Effector memory CD8-positive, alpha-beta T cell (primary cell): ENCODE results near the gene ZNF511.

Experiments used
- ATAC-seq: fragments of 150-1000 bp; cut with Tn5 transposase; replicated peaks from 2 replicates; pipeline ENCODE4 v1.10.0; 2021; ENCODE audit warnings: mild to moderate bottlenecking, moderate library complexity
- DNase-seq, 3 experiments: peaks; one replicate each; pipeline ENCODE4 v3.0.0; 2021
- H3K27ac Mint-ChIP-seq, 2 donors: one replicate each; pipeline ENCODE4 v1.8.0; 2022; ENCODE audit warnings: mild to moderate bottlenecking in 2 of 2, mixed read lengths in 2 of 2, moderate library complexity in 2 of 2
- H3K27me3 Mint-ChIP-seq, 2 donors: one replicate each; pipeline ENCODE4 v1.8.0; 2022; ENCODE audit warnings: mixed read lengths in 2 of 2
- H3K36me3 Mint-ChIP-seq: one replicate; pipeline ENCODE4 v1.8.0; 2022; ENCODE audit warnings: mild to moderate bottlenecking, moderate library complexity, mixed read lengths; ENCODE audit not compliant: insufficient read depth
- H3K4me1 Mint-ChIP-seq, 2 donors: one replicate each; pipeline ENCODE4 v1.8.0; 2022; ENCODE audit warnings: low read depth in 2 of 2, mixed read lengths in 2 of 2
- H3K4me3 Mint-ChIP-seq, 2 donors: one replicate each; pipeline ENCODE4 v1.8.0; 2022; ENCODE audit warnings: mild to moderate bottlenecking in 2 of 2, mixed read lengths in 2 of 2, moderate library complexity in 2 of 2
- H3K9me3 Mint-ChIP-seq, 2 donors: one replicate each; pipeline ENCODE4 v1.8.0; 2022; ENCODE audit warnings: mixed read lengths in 2 of 2

Gene ZNF511

DNA sequence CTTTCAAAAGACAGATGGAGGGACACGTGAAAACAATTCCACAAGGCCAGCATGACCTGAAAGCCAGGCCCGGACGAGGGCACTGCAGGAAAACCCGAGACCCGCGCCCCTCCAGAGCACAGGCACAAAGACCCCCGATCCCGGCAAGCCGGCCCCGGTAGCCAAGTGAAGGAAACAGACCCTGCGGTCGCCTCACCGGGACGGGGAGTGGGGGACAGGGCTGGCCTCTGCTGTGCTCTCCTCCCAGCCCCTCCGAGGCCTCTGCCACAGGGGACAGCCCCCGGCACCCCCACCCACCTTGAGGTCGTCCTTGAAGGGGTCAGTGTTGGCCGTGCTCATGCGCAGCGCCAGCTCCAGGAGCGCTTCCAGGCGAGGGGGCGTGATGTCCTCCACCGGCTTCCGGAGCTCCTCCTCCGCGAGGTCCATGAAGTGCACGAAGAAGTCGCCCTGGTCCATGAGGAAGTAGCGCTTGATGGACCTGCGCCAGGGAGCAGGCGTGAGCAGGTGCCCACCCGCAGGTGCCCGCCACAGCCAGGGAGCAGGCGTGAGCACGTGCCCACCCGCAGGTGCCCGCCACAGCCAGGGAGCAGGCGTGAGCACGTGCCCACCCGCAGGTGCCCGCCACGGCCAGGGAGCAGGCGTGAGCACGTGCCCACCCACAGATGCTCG lies 20.7 kb upstream of the ZNF511 start:
- ATAC-seq (no peak), DNase-seq (no peak)
- Mint-ChIP-seq H3K27me3 (no peaks in the 10 kb centered on the region), H3K4me1 (peaks cover 0 to 3% of the 10 kb centered on the region in 2 donors), H3K27ac (peak overlapping the region in 1 of 2 donors; percentile 1), H3K9me3 (no peaks in the 10 kb centered on the region), H3K36me3 (peaks cover 68% of the 10 kb centered on the region), H3K4me3 (no peak overlapping the region)

DNA sequence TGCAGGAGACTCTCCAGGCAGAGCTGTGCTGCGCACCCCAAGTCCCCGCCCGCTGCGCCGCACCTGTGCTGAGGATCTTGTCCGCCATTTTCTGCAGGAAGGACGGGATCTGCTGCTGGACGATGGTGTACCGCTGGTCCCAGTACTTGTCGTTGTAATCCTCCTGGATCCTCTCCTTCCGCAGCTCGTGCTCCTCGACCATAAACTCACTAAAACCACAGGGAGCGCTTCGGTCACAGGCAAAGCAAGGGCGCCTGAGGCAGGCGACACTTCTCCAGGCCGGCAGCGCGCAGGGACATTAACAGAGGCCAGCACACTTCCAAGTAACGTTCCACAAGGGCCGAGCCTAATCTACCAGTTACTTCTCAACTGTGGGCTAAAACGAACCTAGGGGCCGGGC lies 19.0 kb upstream of the ZNF511 start:
- peaks cover 59% of the 10 kb centered on the region for H3K36me3 Mint-ChIP-seq
- DNase-seq (no peak), ATAC-seq (no peak)
- peaks cover 0 to 3% of the 10 kb centered on the region in 2 donors for H3K4me1 Mint-ChIP-seq
- H3K27me3 Mint-ChIP-seq: no peaks in the 10 kb centered on the region
- no peak overlapping the region for H3K27ac Mint-ChIP-seq
- H3K9me3 Mint-ChIP-seq: no peaks in the 10 kb centered on the region
- H3K4me3 Mint-ChIP-seq: no peak overlapping the region

DNA sequence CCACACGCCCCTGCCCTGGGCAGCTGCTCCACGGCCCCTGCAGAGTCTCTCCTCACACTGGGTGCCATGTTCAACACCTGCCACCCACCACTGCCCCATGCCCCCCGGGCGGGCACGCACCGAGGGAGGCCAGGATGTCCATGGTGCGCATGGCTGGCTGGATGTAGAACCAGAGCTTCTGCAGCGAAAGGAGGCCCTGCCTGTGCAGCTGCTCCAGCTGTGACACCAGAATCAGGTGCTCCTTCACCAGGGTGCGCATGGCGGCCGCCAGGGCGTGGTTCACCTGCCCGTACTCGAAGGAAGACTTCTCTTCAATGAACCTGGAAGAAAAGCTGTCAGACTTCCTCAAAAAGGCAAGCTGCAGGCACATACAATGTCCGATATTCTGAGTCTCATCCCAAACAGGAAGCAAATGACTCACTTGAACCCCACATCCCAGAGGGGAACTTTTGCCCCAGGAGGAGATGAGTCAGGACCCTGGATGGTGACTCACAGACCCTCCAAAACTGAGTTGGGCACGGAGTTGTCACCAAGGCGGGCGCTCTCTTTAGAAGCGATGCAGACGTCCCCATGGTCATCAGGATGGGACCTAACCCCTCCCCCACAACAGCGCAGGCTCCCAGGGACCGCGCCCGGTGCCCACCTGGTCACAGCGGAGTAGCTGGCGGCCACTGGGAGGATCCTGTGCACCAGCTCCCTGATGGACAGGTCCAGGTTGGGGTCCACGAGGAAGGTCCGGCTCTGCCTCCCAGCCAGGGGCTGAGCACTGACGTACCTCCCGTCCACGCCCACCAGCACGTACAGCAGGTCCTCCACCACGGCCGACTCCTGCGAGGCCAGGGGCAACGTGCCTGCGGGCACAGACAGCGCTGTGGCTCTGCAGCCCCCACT lies 15.6 kb upstream of the ZNF511 start:
- peaks cover 64% of the 10 kb centered on the region for H3K36me3 Mint-ChIP-seq
- ATAC-seq (peak; percentile 14), DNase-seq (no peak)

DNA sequence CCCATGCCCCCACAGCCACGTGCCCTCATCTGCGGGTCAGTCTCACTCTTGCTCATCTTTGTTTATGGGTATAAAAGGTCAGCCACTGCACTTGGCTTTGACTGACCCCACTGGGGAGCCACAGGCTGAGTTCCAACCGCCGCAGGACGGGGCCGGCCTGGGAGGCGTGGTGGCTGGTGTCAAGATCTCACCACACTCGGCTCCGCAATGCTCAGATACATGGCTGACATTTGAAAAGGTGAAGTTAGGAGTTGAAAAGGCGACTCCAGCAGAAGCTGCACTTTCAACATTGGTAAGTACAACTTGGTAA lies 14.9 kb upstream of the ZNF511 start:
- Mint-ChIP-seq H3K27ac (no peak overlapping the region), H3K4me3 (no peak overlapping the region), H3K9me3 (no peaks in the 10 kb centered on the region), H3K36me3 (peaks cover 64% of the 10 kb centered on the region), H3K27me3 (no peaks in the 10 kb centered on the region), H3K4me1 (peaks cover 0 to 3% of the 10 kb centered on the region in 2 donors)
- no peak for ATAC-seq
- DNase-seq: no peak

More for the DNA sequence above, 15.6 kb upstream of the ZNF511 start:
- Mint-ChIP-seq H3K4me3 (no peak overlapping the region), H3K27me3 (no peaks in the 10 kb centered on the region), H3K9me3 (no peaks in the 10 kb centered on the region), H3K27ac (no peak overlapping the region), H3K4me1 (peaks cover 0 to 3% of the 10 kb centered on the region in 2 donors)

DNA sequence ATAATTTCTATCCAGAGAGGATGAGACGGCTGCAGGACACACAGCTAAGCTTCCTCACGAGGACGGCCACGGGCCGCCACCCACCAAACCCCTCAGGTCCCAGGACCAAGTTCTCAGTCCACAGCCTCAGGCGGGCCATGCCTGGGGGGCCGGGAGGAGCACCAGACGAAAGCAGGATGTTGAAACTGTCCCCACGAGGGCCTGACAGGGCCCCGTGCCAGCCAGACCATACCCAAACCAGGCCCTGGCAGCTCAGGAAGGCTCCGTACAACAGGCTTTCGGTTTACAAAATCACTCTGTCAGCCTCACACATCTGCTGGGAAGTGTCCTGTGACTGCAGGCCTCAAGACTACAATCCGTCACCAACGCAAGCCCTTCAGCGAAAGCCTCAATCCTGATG lies 14.5 kb upstream of the ZNF511 start:
- Mint-ChIP-seq H3K36me3 (peaks cover 64% of the 10 kb centered on the region), H3K4me1 (peaks cover 0 to 3% of the 10 kb centered on the region in 2 donors), H3K27ac (no peak overlapping the region), H3K9me3 (no peaks in the 10 kb centered on the region), H3K4me3 (no peak overlapping the region), H3K27me3 (no peaks in the 10 kb centered on the region)
- DNase-seq (no peak), ATAC-seq (no peak)

DNA sequence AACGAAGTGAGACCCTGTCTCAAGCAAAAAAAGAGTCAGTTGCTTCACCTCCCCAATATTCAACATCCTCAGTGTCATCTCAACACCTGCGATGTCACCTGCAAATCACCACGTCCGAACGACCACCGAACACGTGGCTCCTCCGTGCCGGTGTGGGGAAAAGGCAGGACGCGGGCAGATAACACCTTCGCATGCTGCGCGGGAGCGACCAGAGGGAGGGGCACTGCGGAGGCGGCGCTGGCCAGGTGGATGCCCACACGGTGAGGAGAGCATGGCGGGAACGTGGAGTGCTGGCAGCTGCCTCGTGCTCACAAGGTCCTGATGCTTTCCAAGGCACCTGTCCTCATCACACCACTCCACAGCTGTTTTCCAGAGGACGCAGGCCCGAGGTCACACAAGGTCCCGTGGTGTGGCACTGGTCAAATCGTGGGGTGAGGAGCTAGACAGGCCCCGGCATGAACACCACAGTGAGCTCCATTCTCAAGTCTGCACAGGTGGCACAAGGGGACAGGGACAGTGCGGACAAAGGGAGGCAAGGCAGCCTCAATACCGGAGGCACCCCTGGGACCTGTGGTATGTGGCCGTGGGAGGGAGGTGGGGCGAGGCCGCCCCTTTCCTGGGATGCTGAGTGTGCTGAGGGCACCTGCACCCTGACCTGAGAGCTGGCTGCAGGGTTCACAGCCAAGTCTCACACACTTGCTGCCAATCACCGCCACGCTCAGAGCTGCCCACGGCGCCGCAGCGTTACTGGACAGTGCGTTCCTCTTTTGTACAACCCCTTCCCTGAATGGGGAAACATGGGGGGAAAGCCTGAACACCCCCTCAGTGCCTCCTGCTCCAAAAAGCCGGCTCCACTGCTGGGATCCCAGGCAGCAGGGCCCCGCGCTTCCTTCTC lies 13.0 kb upstream of the ZNF511 start:
- ATAC-seq (no peak), DNase-seq (no peak)
- H3K36me3 Mint-ChIP-seq: peaks cover 57% of the 10 kb centered on the region
- H3K27ac Mint-ChIP-seq: no peak overlapping the region
- no peak overlapping the region for H3K4me3 Mint-ChIP-seq
- no peaks in the 10 kb centered on the region for H3K27me3 Mint-ChIP-seq
- H3K4me1 Mint-ChIP-seq: peaks cover 0 to 3% of the 10 kb centered on the region in 2 donors
- no peaks in the 10 kb centered on the region for H3K9me3 Mint-ChIP-seq

DNA sequence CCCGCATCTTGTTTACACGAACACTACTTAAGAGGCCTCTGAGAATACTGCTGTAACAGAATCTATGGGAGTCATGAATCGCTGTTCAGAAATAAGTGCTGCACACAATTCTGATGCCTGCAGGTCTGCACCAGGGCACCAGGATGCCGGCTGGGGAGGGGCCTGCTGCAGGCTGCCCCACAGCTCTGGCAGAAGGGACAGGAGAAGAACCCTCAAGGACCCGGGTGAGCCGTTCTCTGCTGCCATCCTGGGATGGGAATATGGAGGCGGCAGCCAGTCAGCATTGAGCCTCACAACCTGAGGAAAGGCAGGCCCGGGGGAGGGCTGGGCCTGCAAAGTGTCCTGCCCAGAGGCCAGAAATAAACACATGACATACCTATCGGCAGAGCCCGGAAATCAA lies 11.2 kb upstream of the ZNF511 start:
- DNase-seq: no peak
- Mint-ChIP-seq H3K4me1 (peaks cover 2 to 3% of the 10 kb centered on the region in 2 donors), H3K9me3 (no peaks in the 10 kb centered on the region), H3K27me3 (no peaks in the 10 kb centered on the region), H3K27ac (no peak overlapping the region), H3K36me3 (peaks cover 64% of the 10 kb centered on the region), H3K4me3 (no peak overlapping the region)
- ATAC-seq: no peak

DNA sequence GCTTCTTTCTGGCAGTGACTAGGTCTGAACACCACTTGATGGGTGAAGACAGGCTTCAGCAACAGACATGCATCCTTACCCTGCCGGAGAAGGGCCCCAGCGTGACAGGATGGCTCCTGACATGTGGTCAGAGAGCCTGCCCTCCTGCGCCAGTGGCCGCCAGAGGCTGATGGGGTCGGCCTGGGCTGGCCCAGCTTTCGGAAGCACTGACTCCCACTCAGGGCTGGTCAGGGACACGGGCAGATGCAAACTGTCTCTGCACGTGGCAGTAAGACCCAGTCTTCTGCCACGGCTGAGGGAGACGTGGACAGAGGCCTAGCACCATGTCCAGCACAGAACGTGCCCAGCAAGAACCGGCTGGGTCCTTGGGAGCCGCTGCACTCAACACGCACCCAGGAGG lies 10.2 kb upstream of the ZNF511 start:
- H3K27ac Mint-ChIP-seq: peak overlapping the region in 1 of 2 donors; percentile 39
- ATAC-seq (no peak), DNase-seq (no peak)
- no peaks in the 10 kb centered on the region for H3K9me3 Mint-ChIP-seq
- peaks cover 65% of the 10 kb centered on the region for H3K36me3 Mint-ChIP-seq
- H3K27me3 Mint-ChIP-seq: no peaks in the 10 kb centered on the region
- H3K4me3 Mint-ChIP-seq: no peak overlapping the region
- H3K4me1 Mint-ChIP-seq: peaks cover 4 to 6% of the 10 kb centered on the region in 2 donors

DNA sequence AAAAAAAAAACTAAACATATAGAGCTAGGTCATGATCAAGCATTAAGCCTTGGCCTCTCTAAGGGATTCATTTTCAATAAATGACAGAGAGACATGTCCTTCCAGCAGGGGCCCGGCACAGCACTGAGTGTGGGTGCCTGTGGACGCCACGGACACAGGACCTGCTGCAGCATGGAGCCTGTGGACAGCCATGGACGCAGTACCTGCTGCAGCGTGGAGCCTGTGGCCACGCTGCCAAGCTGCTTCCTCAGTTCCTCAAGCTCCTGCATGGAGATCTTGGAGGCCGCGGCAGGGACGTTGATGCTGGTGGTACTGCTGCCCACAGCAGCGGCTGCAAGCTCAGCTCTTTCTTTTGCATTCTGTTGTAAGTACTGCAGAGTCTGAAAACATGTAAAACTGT lies 9.5 kb upstream of the ZNF511 start:
- Mint-ChIP-seq H3K27me3 (no peaks in the 10 kb centered on the region), H3K4me1 (peaks cover 8 to 11% of the 10 kb centered on the region in 2 donors), H3K36me3 (peaks cover 61% of the 10 kb centered on the region), H3K4me3 (no peak overlapping the region), H3K27ac (no peak overlapping the region), H3K9me3 (no peaks in the 10 kb centered on the region)
- ATAC-seq: no peak
- no peak for DNase-seq

DNA sequence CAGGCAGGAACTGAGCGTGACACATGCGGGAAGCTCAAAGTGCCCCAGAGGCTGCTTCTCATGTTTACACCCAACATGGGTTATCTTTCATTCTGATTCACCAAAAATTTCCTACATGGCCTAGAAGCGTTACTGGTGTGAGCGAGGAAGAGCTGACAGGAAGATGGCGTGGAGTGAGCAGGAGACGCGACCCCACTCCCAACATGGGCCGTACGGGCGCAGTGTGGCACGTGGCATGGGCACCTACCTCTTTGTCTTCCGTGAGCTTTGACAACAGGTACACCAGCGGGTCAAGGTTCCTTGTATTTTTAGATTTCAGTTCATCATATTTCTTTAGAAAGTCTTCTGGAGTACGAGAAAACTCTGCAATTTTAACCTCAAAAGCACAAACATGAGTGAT lies 9.0 kb upstream of the ZNF511 start:
- Mint-ChIP-seq H3K4me3 (no peak overlapping the region), H3K4me1 (peaks cover 8 to 12% of the 10 kb centered on the region in 2 donors), H3K27me3 (no peaks in the 10 kb centered on the region), H3K36me3 (peaks cover 57% of the 10 kb centered on the region), H3K27ac (no peak overlapping the region), H3K9me3 (no peaks in the 10 kb centered on the region)
- ATAC-seq (no peak), DNase-seq (no peak)

DNA sequence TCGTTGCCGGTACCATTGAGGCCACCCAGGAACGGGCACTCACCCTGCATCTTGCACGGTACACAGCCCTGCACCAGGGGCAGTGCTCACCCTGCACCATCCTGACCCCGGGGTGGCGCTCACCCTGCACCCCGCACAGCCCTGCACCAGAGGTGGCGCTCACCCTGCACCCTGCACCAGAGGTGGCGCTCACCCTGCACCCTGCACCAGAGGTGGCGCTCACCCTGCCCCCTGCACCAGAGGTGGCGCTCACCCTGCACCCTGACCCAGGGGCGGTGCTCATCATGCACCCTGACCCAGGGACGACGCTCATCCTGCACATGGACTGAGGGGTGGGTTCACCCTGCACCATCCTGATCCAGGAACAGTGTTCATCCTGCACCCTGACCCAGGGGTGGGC lies 6.5 kb upstream of the ZNF511 start:
- H3K4me3 Mint-ChIP-seq: no peak overlapping the region
- no peak for DNase-seq
- peaks cover 21 to 24% of the 10 kb centered on the region in 2 donors for H3K4me1 Mint-ChIP-seq
- H3K9me3 Mint-ChIP-seq: no peaks in the 10 kb centered on the region
- H3K36me3 Mint-ChIP-seq: peaks cover 53% of the 10 kb centered on the region
- no peak overlapping the region for H3K27ac Mint-ChIP-seq
- no peak for ATAC-seq
- no peaks in the 10 kb centered on the region for H3K27me3 Mint-ChIP-seq

DNA sequence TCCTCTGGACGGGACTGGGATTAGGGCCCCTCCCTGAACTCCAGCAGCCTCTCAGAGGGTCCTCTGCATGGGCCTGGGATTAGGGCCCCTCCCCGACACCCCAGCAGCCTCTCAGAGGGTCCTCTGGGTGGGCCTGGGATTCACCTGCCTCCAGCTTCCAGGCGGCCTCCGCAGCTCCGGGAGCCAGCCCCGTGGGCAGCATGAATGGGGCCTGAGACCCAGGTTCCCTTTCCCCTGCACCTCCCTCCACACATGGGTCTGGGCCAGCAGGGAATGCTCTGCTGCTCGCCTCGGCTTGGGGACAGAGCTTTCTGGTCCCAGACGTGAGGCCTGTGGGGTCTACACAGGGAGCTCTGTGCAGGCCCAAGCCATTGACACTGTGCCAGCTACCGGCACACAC lies 5.5 kb upstream of the ZNF511 start:
- Mint-ChIP-seq H3K9me3 (no peaks in the 10 kb centered on the region), H3K27me3 (no peaks in the 10 kb centered on the region), H3K4me3 (no peak overlapping the region), H3K36me3 (peaks cover 51% of the 10 kb centered on the region), H3K4me1 (peaks cover 30% of the 10 kb centered on the region in 2 donors), H3K27ac (peak overlapping the region in 1 of 2 donors; percentile 66)
- DNase-seq (no peak), ATAC-seq (no peak)

DNA sequence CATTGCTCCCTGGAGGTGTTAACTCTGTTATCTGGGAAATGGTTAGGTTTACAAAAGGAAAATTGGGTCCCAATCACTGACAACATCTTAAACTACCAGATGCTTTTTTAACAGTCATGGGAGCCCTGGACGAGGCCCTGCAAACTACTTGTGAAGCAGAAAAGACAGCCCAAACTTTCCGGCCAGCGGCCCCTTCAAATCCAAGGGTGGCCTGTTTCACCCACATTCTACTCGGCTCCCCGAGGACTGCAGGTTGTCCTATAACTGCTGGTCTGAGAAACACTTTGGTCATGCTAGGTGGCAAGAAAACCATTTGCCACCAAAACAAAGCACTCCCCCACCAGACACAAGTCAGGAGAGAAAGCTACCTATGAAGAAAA lies 2.6 kb upstream of the ZNF511 start:
- H3K36me3 Mint-ChIP-seq: peaks cover 55% of the 10 kb centered on the region
- DNase-seq: no peak
- ATAC-seq: no peak
- peaks cover 31% of the 10 kb centered on the region in 2 donors for H3K4me1 Mint-ChIP-seq
- H3K9me3 Mint-ChIP-seq: no peaks in the 10 kb centered on the region
- H3K27me3 Mint-ChIP-seq: no peaks in the 10 kb centered on the region
- H3K4me3 Mint-ChIP-seq: no peak overlapping the region
- peak overlapping the region in 1 of 2 donors; percentile 99 for H3K27ac Mint-ChIP-seq
